Calu3 (cell line): Measurements from ENCODE around the gene TXNDC16. TPM values are rescaled to one million over a fixed set of nuclear protein-coding genes. Genes with fewer than 3 reads are reported as not detected.
A peak's percentile ranks its signal among the peaks of the same experiment; 100 is the strongest.

Experiments used
- Bru-seq: library from RNA; stranded (reverse); fragments of 400-500 nt; gene quantifications from one replicate; lab custom pipeline; 2021; lab: Mats Ljungman, UMichigan
- BruChase-seq, 2 experiments: library from RNA; stranded (reverse); fragments of 400-500 nt; gene quantifications; one replicate each; lab custom pipeline; 2021; lab: Mats Ljungman, UMichigan
- BruUV-seq: library from RNA; stranded (reverse); fragments of 400-500 nt; replicated peaks from 2 replicates; lab custom pipeline; 2021; lab: Mats Ljungman, UMichigan
- CTCF ChIA-PET: fragments of 300-600 bp; sonication (Branson Sonifier 250); formaldehyde crosslinking; loops from one replicate; lab custom pipeline; 2022; ENCODE audit warnings: antibody characterized with exemption; lab: Charles Lee
- DNase-seq: peaks from one replicate; pipeline ENCODE4 v3.0.0; 2022
- H3K27ac Mint-ChIP-seq: one replicate; pipeline ENCODE4 v1.8.0; 2022; ENCODE audit warnings: mixed read lengths; ENCODE audit not compliant: unreplicated experiment
- H3K27me3 Mint-ChIP-seq: one replicate; pipeline ENCODE4 v1.8.0; 2022; ENCODE audit warnings: mixed read lengths; ENCODE audit not compliant: unreplicated experiment
- H3K36me3 Mint-ChIP-seq: one replicate; pipeline ENCODE4 v1.8.0; 2022; ENCODE audit warnings: mild to moderate bottlenecking, moderate library complexity, mixed read lengths; ENCODE audit not compliant: insufficient read depth, unreplicated experiment
- H3K4me1 Mint-ChIP-seq: one replicate; pipeline ENCODE4 v1.8.0; 2022; ENCODE audit warnings: mild to moderate bottlenecking, low read depth, mixed read lengths; ENCODE audit not compliant: unreplicated experiment
- H3K4me3 Mint-ChIP-seq: one replicate; pipeline ENCODE4 v1.8.0; 2022; ENCODE audit warnings: mild to moderate bottlenecking, low read depth, moderate library complexity, mixed read lengths; ENCODE audit not compliant: unreplicated experiment
- H3K9me3 Mint-ChIP-seq: one replicate; pipeline ENCODE4 v1.8.0; 2022; ENCODE audit warnings: low read depth, mixed read lengths; ENCODE audit not compliant: unreplicated experiment
- intact Hi-C: fragments of 100-400 bp; cut with micrococcal nuclease; formaldehyde crosslinking; loops from one replicate; pipeline ENCODE4 v1.10.0; 2022; ENCODE audit not compliant: unreplicated experiment
- long read RNA-seq: library from polyadenylated mRNA; stranded (forward); transcript quantifications from one replicate; pipeline ENCODE4 v2.0.0, GENCODE V29; 2022
- total RNA-seq: library from RNA; stranded (reverse); gene quantifications from 2 replicates; pipeline ENCODE4 v1.2.3, GENCODE V29; 2022
- TF ChIP-seq, protein P1 (sequence below): fragments of 200-600 bp; IDR thresholded peaks from one replicate; pipeline ENCODE4 v1.8.0; 2022; ENCODE audit warnings: antibody characterized with exemption; ENCODE audit not compliant: unreplicated experiment

The TXNDC16 gene, protein sequence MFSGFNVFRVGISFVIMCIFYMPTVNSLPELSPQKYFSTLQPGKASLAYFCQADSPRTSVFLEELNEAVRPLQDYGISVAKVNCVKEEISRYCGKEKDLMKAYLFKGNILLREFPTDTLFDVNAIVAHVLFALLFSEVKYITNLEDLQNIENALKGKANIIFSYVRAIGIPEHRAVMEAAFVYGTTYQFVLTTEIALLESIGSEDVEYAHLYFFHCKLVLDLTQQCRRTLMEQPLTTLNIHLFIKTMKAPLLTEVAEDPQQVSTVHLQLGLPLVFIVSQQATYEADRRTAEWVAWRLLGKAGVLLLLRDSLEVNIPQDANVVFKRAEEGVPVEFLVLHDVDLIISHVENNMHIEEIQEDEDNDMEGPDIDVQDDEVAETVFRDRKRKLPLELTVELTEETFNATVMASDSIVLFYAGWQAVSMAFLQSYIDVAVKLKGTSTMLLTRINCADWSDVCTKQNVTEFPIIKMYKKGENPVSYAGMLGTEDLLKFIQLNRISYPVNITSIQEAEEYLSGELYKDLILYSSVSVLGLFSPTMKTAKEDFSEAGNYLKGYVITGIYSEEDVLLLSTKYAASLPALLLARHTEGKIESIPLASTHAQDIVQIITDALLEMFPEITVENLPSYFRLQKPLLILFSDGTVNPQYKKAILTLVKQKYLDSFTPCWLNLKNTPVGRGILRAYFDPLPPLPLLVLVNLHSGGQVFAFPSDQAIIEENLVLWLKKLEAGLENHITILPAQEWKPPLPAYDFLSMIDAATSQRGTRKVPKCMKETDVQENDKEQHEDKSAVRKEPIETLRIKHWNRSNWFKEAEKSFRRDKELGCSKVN
- total RNA-seq (3.5 and 4.0 TPM in 2 replicates), Bru-seq, nascent RNA (percentile 50 among the genes with signal in this experiment), BruChase-seq, experiment 1, labeled RNA remaining after a 6-hour chase (percentile 33 among the genes with signal in this experiment), BruChase-seq, experiment 2, labeled RNA remaining after a 2-hour chase (percentile 40 among the genes with signal in this experiment)
- long read RNA-seq, partial matches to known transcripts, result 1 of 1 reads
- long read RNA-seq, other reads (novel, unspliced or antisense), result 0 of 1 reads

DNA sequence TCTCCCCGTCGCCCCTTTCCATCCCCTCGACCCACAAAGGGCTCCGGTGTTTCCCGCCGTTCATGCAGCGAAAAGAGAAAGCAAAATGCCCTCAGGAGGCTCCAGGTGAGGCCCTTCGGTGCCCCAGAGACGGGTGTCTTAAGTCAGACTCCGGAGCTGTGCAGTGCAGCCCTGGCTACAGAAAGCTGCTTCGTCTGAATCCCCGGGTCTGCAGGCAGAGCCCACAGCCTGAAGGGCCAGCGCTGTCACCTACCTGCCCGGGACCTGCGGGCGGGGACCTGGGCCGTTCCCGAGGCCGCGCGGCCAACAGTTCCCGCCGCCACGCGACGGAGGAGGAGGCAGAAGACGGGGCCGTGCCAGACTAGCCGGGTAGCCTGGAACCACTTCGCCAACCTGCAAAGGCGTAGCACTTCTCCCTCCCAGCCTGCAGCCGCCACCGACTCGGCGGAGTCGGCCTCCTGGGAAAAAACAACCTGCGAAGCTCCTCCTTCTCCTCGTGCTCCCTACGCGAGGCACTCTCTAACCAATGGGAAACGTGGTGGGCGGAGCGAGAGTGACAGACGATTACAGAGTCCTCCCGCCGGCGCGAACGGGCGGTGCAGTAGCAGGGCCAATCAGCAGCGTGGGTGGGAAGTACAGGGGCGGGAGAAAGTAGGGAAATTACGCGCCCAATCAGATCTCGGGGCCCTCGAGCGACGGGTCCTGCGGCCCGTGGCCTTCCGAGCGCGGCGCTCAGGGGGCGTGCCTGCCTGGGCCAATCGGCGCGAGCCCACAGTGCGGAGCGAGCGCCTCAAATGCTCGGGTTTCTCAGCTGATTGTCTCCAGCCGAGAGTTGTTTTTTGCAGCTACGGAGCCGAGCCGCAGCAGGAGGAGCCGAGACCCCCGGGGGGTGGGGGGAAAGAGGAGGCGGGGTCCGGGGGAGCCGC lies at the start of gene TXNDC16, which contains the start of gene GPR137C:
Gene TXNDC16, minus strand, starts transcription at position 443 of the 926 bp plus-strand sequence. CDS start 8,948 bp downstream, outside the sequence.
Gene GPR137C, plus strand, starts transcription at position 774 of the 926 bp plus-strand sequence. CDS start 312 bp downstream, outside the sequence.
- peak; percentile 98 for DNase-seq
- peaks cover 17% of the 10 kb centered on the region for H3K4me1 Mint-ChIP-seq
- H3K27ac Mint-ChIP-seq, result peak within 1 kb of the TSS; percentile 81
- intact Hi-C loops, result loop anchor here (10.0 kb wide), 3 partner anchors 152 to 402 kb away; partner anchors contain the start of genes FERMT2 and PSMC6
- peaks cover 29% of the 10 kb centered on the region for H3K36me3 Mint-ChIP-seq
- TF ChIP-seq, protein P1, sequence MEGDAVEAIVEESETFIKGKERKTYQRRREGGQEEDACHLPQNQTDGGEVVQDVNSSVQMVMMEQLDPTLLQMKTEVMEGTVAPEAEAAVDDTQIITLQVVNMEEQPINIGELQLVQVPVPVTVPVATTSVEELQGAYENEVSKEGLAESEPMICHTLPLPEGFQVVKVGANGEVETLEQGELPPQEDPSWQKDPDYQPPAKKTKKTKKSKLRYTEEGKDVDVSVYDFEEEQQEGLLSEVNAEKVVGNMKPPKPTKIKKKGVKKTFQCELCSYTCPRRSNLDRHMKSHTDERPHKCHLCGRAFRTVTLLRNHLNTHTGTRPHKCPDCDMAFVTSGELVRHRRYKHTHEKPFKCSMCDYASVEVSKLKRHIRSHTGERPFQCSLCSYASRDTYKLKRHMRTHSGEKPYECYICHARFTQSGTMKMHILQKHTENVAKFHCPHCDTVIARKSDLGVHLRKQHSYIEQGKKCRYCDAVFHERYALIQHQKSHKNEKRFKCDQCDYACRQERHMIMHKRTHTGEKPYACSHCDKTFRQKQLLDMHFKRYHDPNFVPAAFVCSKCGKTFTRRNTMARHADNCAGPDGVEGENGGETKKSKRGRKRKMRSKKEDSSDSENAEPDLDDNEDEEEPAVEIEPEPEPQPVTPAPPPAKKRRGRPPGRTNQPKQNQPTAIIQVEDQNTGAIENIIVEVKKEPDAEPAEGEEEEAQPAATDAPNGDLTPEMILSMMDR, result no peak
- H3K4me3 Mint-ChIP-seq, result peak within 1 kb of the TSS; percentile 93
- H3K9me3 Mint-ChIP-seq, result no peaks in the 10 kb centered on the region
- H3K27me3 Mint-ChIP-seq, result no peaks in the 10 kb centered on the region
- CTCF ChIA-PET, result interaction anchor here (1.0 to 1.5 kb wide), 2 partner anchors 9 to 67 kb away, joined by 3 to 7 read pairs; no protein-coding TSS in a partner anchor
- BruUV-seq, result no TSS peak

DNA sequence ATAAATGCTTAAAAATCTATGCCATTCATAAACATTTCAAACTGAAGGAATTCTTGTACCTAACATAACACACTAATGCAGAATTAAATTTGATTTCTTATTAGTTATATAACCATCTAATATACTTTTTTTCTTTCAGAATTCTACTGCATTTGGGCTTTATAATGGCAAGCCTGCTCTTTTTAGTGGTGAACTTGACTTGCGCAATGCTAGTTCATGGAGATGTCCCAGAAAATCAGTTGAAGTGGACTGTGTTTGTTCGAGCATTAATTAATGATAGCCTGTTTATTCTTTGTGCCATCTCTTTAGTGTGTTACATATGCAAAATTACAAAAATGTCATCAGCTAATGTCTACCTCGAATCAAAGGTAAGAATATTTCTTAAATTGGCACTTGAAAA lies 47.7 kb upstream of the TXNDC16 start:
- Mint-ChIP-seq H3K4me3 (no peak overlapping the region), H3K9me3 (peaks cover 3% of the 10 kb centered on the region), H3K27me3 (peaks cover 10% of the 10 kb centered on the region), H3K27ac (no peak overlapping the region), H3K36me3 (no peaks in the 10 kb centered on the region), H3K4me1 (no peaks in the 10 kb centered on the region)
- CTCF ChIA-PET, result no interaction called here
- no peak for DNase-seq
- intact Hi-C loops, result no loop called here
- no TSS peak for BruUV-seq
- TF ChIP-seq, protein P1, result no peak

DNA sequence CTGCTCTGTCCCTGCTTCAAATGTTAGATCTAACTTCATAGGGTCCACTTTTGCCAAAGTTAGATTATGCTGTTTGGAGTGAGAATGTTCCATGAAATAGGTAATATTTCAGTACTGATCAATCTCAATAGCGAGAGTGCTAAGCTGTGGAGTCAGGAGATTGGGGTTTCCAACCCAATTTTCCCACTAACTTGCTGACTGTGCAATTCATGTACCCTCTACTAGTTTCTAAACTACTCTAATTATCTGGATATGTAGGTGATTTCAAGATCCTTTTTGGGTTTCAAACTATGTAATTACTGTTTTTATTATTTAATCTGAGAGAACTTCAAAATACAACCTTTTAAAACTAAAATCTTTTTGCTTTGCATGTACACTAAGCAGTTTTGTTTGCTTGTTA lies 46.3 kb upstream of the TXNDC16 start:
- CTCF ChIA-PET, result no interaction called here
- Mint-ChIP-seq H3K4me1 (no peaks in the 10 kb centered on the region), H3K9me3 (peaks cover 5% of the 10 kb centered on the region), H3K27me3 (peaks cover 21% of the 10 kb centered on the region), H3K36me3 (no peaks in the 10 kb centered on the region), H3K27ac (no peak overlapping the region), H3K4me3 (no peak overlapping the region)
- TF ChIP-seq, protein P1, result no peak
- BruUV-seq, result no TSS peak
- intact Hi-C loops, result no loop called here
- DNase-seq, result no peak
